Measurements from ENCODE around the gene MAST4.
A peak's percentile ranks its signal among the peaks of the same experiment; 100 is the strongest.

The MAST4 gene

DNA sequence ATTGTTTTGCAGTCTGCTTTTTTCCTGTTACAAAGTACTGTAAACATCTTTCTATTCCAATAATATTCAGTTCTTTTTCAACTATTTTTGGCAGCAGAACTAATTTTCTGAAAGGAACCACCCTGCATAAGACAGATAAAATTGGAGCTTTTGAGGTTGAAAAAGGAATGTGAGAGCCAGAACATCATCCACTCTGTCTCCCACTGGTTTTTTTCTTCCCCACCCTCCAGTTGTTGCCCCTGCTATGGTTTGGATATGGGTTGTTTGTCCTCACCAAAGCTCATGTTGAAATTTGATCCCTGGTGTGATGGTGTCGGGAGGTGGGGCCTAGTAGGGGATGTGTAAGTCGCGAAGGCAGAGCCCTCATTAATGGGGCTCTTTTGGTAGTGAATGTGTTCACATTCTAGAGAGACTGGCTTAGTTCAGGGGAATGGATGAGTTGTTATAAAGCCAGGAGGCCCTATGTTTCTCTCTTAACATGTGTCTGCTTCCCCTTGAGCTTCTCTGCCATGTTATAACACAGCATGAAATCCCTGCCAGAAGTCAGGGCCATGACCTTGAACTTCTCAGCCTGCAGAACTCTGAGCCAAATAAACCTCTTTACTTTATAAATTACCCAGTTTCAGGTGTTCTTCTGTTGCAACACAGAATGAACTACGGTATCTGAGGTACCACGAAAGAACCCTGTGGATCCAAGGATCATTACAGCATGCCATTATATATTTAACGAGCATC, 34.8 kb upstream of the MAST4 start:
- no peaks in the 10 kb centered on the region for H3K27me3 ChIP-seq (replicated peaks; ENCODE audit: control insufficient read depth, insufficient read depth, low read length, poor library complexity, severe bottlenecking)
- H3K4me3 ChIP-seq (ENCODE audit: insufficient read depth, low read depth, low read length, poor library complexity, severe bottlenecking): no peak overlapping the region
- H3K4me1 ChIP-seq (ENCODE audit: control insufficient read depth, insufficient read depth, low read length, poor library complexity, severe bottlenecking): no peaks in the 10 kb centered on the region
- no peaks in the 10 kb centered on the region for H3K36me3 ChIP-seq (ENCODE audit: control insufficient read depth, insufficient read depth, low read length)
- no peak for DNase-seq
- H3K27ac ChIP-seq (ENCODE audit: insufficient read depth, low read length, poor library complexity, severe bottlenecking): no peak overlapping the region
- no peaks in the 10 kb centered on the region for H3K9me3 ChIP-seq (ENCODE audit: control insufficient read depth, low read length)

DNA sequence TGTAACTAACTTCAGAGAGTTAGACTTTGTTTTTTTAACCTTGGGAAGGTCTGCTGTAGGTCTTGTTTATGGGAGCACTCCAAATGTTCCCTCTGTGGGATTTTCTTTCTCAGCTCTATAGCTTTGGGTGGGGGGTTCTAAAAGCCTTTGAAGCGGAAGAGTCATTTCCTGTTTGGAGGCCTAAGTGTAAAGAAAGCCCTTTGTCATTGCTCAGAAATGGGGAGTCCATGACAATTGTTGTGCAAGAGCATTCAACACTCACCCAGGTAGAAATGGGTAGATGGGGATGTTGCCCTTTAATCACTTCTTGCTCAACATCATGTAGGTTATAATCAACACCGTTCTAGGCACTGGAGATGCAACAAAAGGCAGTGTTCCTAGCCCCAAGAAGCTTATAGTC, 30.3 kb upstream of the MAST4 start:
- Histone ChIP-seq H3K4me1 (ENCODE audit: control insufficient read depth, insufficient read depth, low read length, poor library complexity, severe bottlenecking) (no peaks in the 10 kb centered on the region), H3K27ac (ENCODE audit: insufficient read depth, low read length, poor library complexity, severe bottlenecking) (no peak overlapping the region), H3K27me3 (replicated peaks; ENCODE audit: control insufficient read depth, insufficient read depth, low read length, poor library complexity, severe bottlenecking) (no peaks in the 10 kb centered on the region), H3K9me3 (ENCODE audit: control insufficient read depth, low read length) (no peaks in the 10 kb centered on the region), H3K4me3 (ENCODE audit: insufficient read depth, low read depth, low read length, poor library complexity, severe bottlenecking) (no peak overlapping the region), H3K36me3 (ENCODE audit: control insufficient read depth, insufficient read depth, low read length) (no peaks in the 10 kb centered on the region)
- no peak for DNase-seq

DNA sequence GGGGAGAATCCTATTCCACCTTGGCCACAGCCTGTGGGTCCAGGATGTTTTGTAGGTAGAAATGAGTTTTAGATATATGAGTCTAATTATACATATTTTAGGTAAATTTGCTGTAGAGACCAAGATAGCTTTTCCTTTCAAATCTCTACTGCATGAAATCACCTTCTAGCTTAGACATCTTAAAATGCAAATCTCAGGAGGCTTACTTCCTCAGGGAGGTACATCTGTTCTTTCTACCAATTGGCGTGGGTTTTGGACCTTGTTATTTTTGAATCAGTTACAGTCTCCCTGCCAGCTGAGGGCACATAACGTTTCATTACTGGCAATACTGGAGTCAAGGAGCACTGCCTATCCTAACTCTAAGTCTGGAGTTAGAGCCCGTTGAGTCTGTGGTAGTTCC, 28.7 kb upstream of the MAST4 start:
- H3K4me3 ChIP-seq (ENCODE audit: insufficient read depth, low read depth, low read length, poor library complexity, severe bottlenecking): no peak overlapping the region
- DNase-seq: no peak
- H3K9me3 ChIP-seq (ENCODE audit: control insufficient read depth, low read length): no peaks in the 10 kb centered on the region
- no peaks in the 10 kb centered on the region for H3K4me1 ChIP-seq (ENCODE audit: control insufficient read depth, insufficient read depth, low read length, poor library complexity, severe bottlenecking)
- H3K27ac ChIP-seq (ENCODE audit: insufficient read depth, low read length, poor library complexity, severe bottlenecking): no peak overlapping the region
- no peaks in the 10 kb centered on the region for H3K36me3 ChIP-seq (ENCODE audit: control insufficient read depth, insufficient read depth, low read length)
- H3K27me3 ChIP-seq (replicated peaks; ENCODE audit: control insufficient read depth, insufficient read depth, low read length, poor library complexity, severe bottlenecking): no peaks in the 10 kb centered on the region

GRCh38 chr5:66570201-66570600, 26.0 kb upstream of the MAST4 start:
- Histone ChIP-seq H3K27ac (ENCODE audit: insufficient read depth, low read length, poor library complexity, severe bottlenecking) (no peak overlapping the region), H3K36me3 (ENCODE audit: control insufficient read depth, insufficient read depth, low read length) (no peaks in the 10 kb centered on the region), H3K9me3 (ENCODE audit: control insufficient read depth, low read length) (no peaks in the 10 kb centered on the region), H3K4me1 (ENCODE audit: control insufficient read depth, insufficient read depth, low read length, poor library complexity, severe bottlenecking) (no peaks in the 10 kb centered on the region), H3K4me3 (ENCODE audit: insufficient read depth, low read depth, low read length, poor library complexity, severe bottlenecking) (no peak overlapping the region), H3K27me3 (replicated peaks; ENCODE audit: control insufficient read depth, insufficient read depth, low read length, poor library complexity, severe bottlenecking) (no peaks in the 10 kb centered on the region)
- no peak for DNase-seq

- DNase-seq: no peak
- Histone ChIP-seq H3K27me3 (replicated peaks; ENCODE audit: control insufficient read depth, insufficient read depth, low read length, poor library complexity, severe bottlenecking) (no peaks in the 10 kb centered on the region), H3K27ac (ENCODE audit: insufficient read depth, low read length, poor library complexity, severe bottlenecking) (no peak overlapping the region), H3K4me1 (ENCODE audit: control insufficient read depth, insufficient read depth, low read length, poor library complexity, severe bottlenecking) (no peaks in the 10 kb centered on the region), H3K36me3 (ENCODE audit: control insufficient read depth, insufficient read depth, low read length) (no peaks in the 10 kb centered on the region), H3K4me3 (ENCODE audit: insufficient read depth, low read depth, low read length, poor library complexity, severe bottlenecking) (no peak overlapping the region), H3K9me3 (ENCODE audit: control insufficient read depth, low read length) (no peaks in the 10 kb centered on the region)
Observed at GRCh38 chr5:66573733-66574132, 22.5 kb upstream of the MAST4 start.

GRCh38 chr5:66582499-66583165, 13.6 kb upstream of the MAST4 start:
- DNase-seq: no peak
- Histone ChIP-seq H3K27ac (ENCODE audit: insufficient read depth, low read length, poor library complexity, severe bottlenecking) (no peak overlapping the region), H3K4me3 (ENCODE audit: insufficient read depth, low read depth, low read length, poor library complexity, severe bottlenecking) (no peak overlapping the region)

DNA sequence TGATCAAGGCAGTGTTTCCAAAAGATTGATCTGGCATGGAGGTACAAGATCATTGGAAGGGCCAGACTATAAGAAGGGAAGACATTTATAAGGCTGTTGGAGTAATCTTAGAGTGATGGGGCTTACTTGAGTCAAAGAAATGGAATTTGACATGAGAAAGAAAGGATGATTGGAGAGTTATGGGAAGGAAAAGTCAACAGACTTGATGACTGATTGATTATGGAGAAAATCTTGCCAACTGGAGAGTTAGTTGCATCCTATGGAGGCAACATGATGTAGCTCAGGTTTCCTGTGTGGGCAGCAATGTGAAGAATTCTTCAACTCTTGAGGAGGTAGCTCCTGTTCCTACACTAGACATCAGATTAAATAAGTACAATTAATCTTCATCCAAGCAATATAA, 10.9 kb upstream of the MAST4 start:
- H3K27ac ChIP-seq (ENCODE audit: insufficient read depth, low read length, poor library complexity, severe bottlenecking): no peak overlapping the region
- H3K4me3 ChIP-seq (ENCODE audit: insufficient read depth, low read depth, low read length, poor library complexity, severe bottlenecking): no peak overlapping the region
- no peaks in the 10 kb centered on the region for H3K9me3 ChIP-seq (ENCODE audit: control insufficient read depth, low read length)
- no peak for DNase-seq
- H3K27me3 ChIP-seq (replicated peaks; ENCODE audit: control insufficient read depth, insufficient read depth, low read length, poor library complexity, severe bottlenecking): no peaks in the 10 kb centered on the region
- no peaks in the 10 kb centered on the region for H3K36me3 ChIP-seq (ENCODE audit: control insufficient read depth, insufficient read depth, low read length)
- H3K4me1 ChIP-seq (ENCODE audit: control insufficient read depth, insufficient read depth, low read length, poor library complexity, severe bottlenecking): no peaks in the 10 kb centered on the region

More at GRCh38 chr5:66582499-66583165, 13.6 kb upstream of the MAST4 start:
- no peaks in the 10 kb centered on the region for H3K9me3 ChIP-seq (ENCODE audit: control insufficient read depth, low read length)
- no peaks in the 10 kb centered on the region for H3K4me1 ChIP-seq (ENCODE audit: control insufficient read depth, insufficient read depth, low read length, poor library complexity, severe bottlenecking)
- H3K36me3 ChIP-seq (ENCODE audit: control insufficient read depth, insufficient read depth, low read length): no peaks in the 10 kb centered on the region
- no peaks in the 10 kb centered on the region for H3K27me3 ChIP-seq (replicated peaks; ENCODE audit: control insufficient read depth, insufficient read depth, low read length, poor library complexity, severe bottlenecking)

GRCh38 chr5:66587771-66588170, 8.4 kb upstream of the MAST4 start:
- no peak for DNase-seq
- Histone ChIP-seq H3K4me3 (ENCODE audit: insufficient read depth, low read depth, low read length, poor library complexity, severe bottlenecking) (no peak overlapping the region), H3K9me3 (ENCODE audit: control insufficient read depth, low read length) (no peaks in the 10 kb centered on the region), H3K27me3 (replicated peaks; ENCODE audit: control insufficient read depth, insufficient read depth, low read length, poor library complexity, severe bottlenecking) (no peaks in the 10 kb centered on the region), H3K36me3 (ENCODE audit: control insufficient read depth, insufficient read depth, low read length) (no peaks in the 10 kb centered on the region), H3K27ac (ENCODE audit: insufficient read depth, low read length, poor library complexity, severe bottlenecking) (no peak overlapping the region), H3K4me1 (ENCODE audit: control insufficient read depth, insufficient read depth, low read length, poor library complexity, severe bottlenecking) (no peaks in the 10 kb centered on the region)

DNA sequence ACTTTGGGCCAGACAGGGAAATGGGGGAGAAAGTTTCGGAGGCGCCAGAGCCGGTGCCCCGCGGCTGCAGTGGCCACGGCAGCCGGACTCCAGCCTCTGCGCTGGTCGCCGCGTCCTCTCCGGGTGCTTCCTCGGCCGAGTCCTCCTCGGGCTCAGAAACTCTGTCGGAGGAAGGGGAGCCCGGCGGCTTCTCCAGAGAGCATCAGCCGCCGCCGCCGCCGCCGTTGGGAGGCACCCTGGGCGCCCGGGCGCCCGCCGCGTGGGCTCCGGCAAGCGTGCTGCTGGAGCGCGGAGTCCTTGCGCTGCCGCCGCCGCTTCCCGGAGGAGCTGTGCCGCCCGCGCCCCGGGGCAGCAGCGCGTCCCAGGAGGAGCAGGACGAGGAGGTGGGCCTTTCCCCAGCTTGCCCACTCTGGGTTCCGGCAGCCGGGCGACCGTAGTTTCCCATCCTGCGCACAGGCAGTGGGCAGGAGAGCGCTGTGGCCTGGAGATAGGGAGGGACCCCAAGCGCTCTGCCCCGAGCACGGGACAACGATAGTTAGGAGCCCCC, 516 bp downstream of the MAST4 start:
- no peak for DNase-seq
- peak overlapping the region; percentile 48 for H3K4me3 ChIP-seq (ENCODE audit: insufficient read depth, low read depth, low read length, poor library complexity, severe bottlenecking)
- no peaks in the 10 kb centered on the region for H3K9me3 ChIP-seq (ENCODE audit: control insufficient read depth, low read length)
- no peaks in the 10 kb centered on the region for H3K36me3 ChIP-seq (ENCODE audit: control insufficient read depth, insufficient read depth, low read length)
- H3K4me1 ChIP-seq (ENCODE audit: control insufficient read depth, insufficient read depth, low read length, poor library complexity, severe bottlenecking): no peaks in the 10 kb centered on the region
- H3K27ac ChIP-seq (ENCODE audit: insufficient read depth, low read length, poor library complexity, severe bottlenecking): no peak overlapping the region
- peaks cover 18% of the 10 kb centered on the region for H3K27me3 ChIP-seq (replicated peaks; ENCODE audit: control insufficient read depth, insufficient read depth, low read length, poor library complexity, severe bottlenecking)

DNA sequence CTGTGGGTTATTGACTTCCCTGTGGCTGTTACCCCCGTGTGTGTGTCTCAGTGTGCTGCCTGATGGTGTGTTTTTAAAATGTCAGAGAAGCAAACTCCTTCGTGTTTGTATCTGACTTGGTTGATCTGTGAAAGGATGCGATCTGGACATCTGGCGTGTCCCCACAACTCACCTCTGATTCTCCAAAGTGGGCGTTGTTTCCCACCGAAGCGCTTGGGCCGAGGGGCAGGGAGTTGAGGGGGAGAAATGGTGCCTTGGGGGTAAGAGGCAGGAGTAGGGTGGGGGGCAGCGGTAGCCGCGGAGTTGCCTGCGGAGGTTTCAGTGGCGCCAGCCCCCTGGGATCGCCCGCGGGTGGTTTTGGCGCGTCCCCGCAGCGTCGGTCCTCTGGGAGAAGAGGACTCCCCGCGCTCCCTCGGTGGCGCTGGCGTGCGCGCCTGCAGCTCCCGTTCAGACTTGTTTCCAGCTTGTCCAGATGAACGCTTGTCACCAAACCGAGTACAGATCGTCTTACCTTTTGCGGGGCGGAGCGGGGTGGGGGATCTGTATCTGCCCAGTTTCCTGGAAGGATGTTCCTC, 1.1 kb downstream of the MAST4 start:
- DNase-seq: no peak
- Histone ChIP-seq H3K9me3 (ENCODE audit: control insufficient read depth, low read length) (no peaks in the 10 kb centered on the region), H3K4me3 (ENCODE audit: insufficient read depth, low read depth, low read length, poor library complexity, severe bottlenecking) (peak overlapping the region; percentile 33), H3K36me3 (ENCODE audit: control insufficient read depth, insufficient read depth, low read length) (no peaks in the 10 kb centered on the region), H3K27ac (ENCODE audit: insufficient read depth, low read length, poor library complexity, severe bottlenecking) (no peak overlapping the region), H3K27me3 (replicated peaks; ENCODE audit: control insufficient read depth, insufficient read depth, low read length, poor library complexity, severe bottlenecking) (peaks cover 18% of the 10 kb centered on the region), H3K4me1 (ENCODE audit: control insufficient read depth, insufficient read depth, low read length, poor library complexity, severe bottlenecking) (no peaks in the 10 kb centered on the region)
